SU-DHL-6 (cell line): ENCODE measurements around the gene RPL3.
"Not testable (repeated sequence)": the region's sequence is repeated elsewhere in the genome, so short reads cannot be mapped to it uniquely, and the experiment has no call there.

ENCODE experiments used
- H2AFZ ChIP-seq: fragments of 200-600 bp; sonication (generic); 2 replicates; pipeline ENCODE4 v1.6.1; 2014; ENCODE audit warnings: low read depth, mild to moderate bottlenecking, moderate library complexity, mixed read lengths, antibody characterized with exemption, low read length; ENCODE audit not compliant: severe bottlenecking
- H3F3A ChIP-seq: fragments of 200-600 bp; shearing (Covaris generic); 2 replicates; pipeline ENCODE4 v1.6.0; 2016; ENCODE audit warnings: antibody characterized with exemption, mild to moderate bottlenecking; ENCODE audit not compliant: insufficient read depth
- H3K27ac ChIP-seq: fragments of 200-600 bp; sonication (generic); 2 replicates; pipeline ENCODE4 v1.5.1; 2016; ENCODE audit warnings: low read depth, mild to moderate bottlenecking, low read length, moderate library complexity, mixed read lengths
- H3K27me3 ChIP-seq: fragments of 200-600 bp; sonication (generic), shearing (Covaris generic); 2 replicates; pipeline ENCODE4 v1.6.0; 2014; ENCODE audit warnings: mild to moderate bottlenecking, low read length
- H3K36me3 ChIP-seq: fragments of 200-600 bp; sonication (generic); 2 replicates; pipeline ENCODE4 v1.6.1; 2014; ENCODE audit warnings: mild to moderate bottlenecking, low read length, mixed read lengths
- H3K4me2 ChIP-seq: fragments of 300-600, 200-600 bp; shearing (Covaris generic), sonication (generic); 2 replicates; pipeline ENCODE4 v1.6.0; 2014; ENCODE audit warnings: low read length, low read depth, mild to moderate bottlenecking; ENCODE audit not compliant: poor library complexity, severe bottlenecking
- H3K4me3 ChIP-seq: fragments of 200-600 bp; sonication (generic); 2 replicates; pipeline ENCODE4 v1.5.1; 2014; ENCODE audit warnings: antibody characterized with exemption, low read length, mild to moderate bottlenecking, mixed read lengths; ENCODE audit not compliant: insufficient read depth, poor library complexity, severe bottlenecking
- H3K79me2 ChIP-seq: fragments of 200-600 bp; sonication (generic); 2 replicates; pipeline ENCODE4 v1.6.1; 2014; ENCODE audit warnings: mild to moderate bottlenecking, low read length, moderate library complexity; ENCODE audit not compliant: insufficient read depth
- H3K9ac ChIP-seq: fragments of 200-600 bp; sonication (generic); 2 replicates; pipeline ENCODE4 v1.7.0; 2014; ENCODE audit warnings: mild to moderate bottlenecking, low read length
- H3K9me2 ChIP-seq: fragments of 200-600 bp; sonication (generic); replicated peaks from 2 replicates; pipeline ENCODE4 v1.6.1; 2014; ENCODE audit warnings: low read length; ENCODE audit not compliant: insufficient read depth
- H3K9me3 ChIP-seq: fragments of 200-600 bp; sonication (generic); 2 replicates; pipeline ENCODE4 v1.6.1; 2014; ENCODE audit warnings: low read length, mixed read lengths; ENCODE audit not compliant: insufficient read depth
- H4K20me1 ChIP-seq: fragments of 200-600 bp; sonication (generic); 2 replicates; pipeline ENCODE4 v1.6.1; 2014; ENCODE audit warnings: low read depth, mild to moderate bottlenecking, antibody characterized with exemption, low read length, moderate library complexity, mixed read lengths
- EZH2phosphoT487 ChIP-seq: fragments of 200-600 bp; sonication (generic), shearing (Covaris generic); conservative IDR thresholded peaks from 2 replicates; pipeline ENCODE4 v1.6.1; 2018; ENCODE audit warnings: mild to moderate bottlenecking, antibody characterized with exemption, low read length, moderate library complexity, mixed read lengths
- TF ChIP-seq, protein P1 (sequence below): fragments of 200-600 bp; sonication (generic); IDR thresholded peaks from one replicate; pipeline ENCODE4 v1.5.1; 2017; ENCODE audit warnings: antibody characterized with exemption, mild to moderate bottlenecking, low read length, moderate library complexity; ENCODE audit not compliant: insufficient read depth, poor library complexity, severe bottlenecking

RPL3 gene

GRCh38 chr22:39341179-39341578 is 21.8 kb upstream of the RPL3 start:
- Histone ChIP-seq H3K36me3 (no peaks in the 10 kb centered on the region), H3K4me2 (no peak overlapping the region), H3K9ac (no peak overlapping the region), H3K9me2 (no peaks in the 10 kb centered on the region), H3K27me3 (no peaks in the 10 kb centered on the region), H3K79me2 (no peaks in the 10 kb centered on the region), H3K9me3 (no peaks in the 10 kb centered on the region), H3K4me3 (no peak overlapping the region), H3K27ac (no peak overlapping the region), H2AFZ (no peak overlapping the region), H3F3A (no peaks in the 10 kb centered on the region), H4K20me1 (no peaks in the 10 kb centered on the region)
- TF ChIP-seq EZH2phosphoT487 = no peak
- TF ChIP-seq, protein P1, sequence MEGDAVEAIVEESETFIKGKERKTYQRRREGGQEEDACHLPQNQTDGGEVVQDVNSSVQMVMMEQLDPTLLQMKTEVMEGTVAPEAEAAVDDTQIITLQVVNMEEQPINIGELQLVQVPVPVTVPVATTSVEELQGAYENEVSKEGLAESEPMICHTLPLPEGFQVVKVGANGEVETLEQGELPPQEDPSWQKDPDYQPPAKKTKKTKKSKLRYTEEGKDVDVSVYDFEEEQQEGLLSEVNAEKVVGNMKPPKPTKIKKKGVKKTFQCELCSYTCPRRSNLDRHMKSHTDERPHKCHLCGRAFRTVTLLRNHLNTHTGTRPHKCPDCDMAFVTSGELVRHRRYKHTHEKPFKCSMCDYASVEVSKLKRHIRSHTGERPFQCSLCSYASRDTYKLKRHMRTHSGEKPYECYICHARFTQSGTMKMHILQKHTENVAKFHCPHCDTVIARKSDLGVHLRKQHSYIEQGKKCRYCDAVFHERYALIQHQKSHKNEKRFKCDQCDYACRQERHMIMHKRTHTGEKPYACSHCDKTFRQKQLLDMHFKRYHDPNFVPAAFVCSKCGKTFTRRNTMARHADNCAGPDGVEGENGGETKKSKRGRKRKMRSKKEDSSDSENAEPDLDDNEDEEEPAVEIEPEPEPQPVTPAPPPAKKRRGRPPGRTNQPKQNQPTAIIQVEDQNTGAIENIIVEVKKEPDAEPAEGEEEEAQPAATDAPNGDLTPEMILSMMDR = no peak

DNA sequence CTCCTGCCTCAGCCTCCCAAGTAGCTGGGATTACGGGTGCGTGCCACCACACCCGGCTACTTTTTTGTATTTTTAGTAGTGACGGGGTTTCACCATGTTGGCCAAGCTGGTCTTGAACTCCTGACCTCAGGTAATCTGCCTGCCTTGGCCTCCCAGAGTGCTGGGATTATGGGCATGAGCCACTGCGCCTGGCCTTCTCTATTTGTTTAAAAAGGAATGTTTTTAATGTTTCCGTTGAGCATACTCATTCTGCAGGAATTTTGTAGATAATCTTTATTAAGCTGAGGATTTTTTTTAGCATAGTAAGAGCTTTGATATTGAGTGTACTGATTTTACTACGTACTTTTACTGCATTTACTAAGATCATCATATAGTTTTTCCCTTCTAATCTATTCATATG is 20.4 kb upstream of the RPL3 start:
- not testable (repeated sequence) for H3K27ac ChIP-seq, H3K27me3 ChIP-seq, H3K9me2 ChIP-seq, H3K9ac ChIP-seq, H3K36me3 ChIP-seq, H3K9me3 ChIP-seq, H3K4me3 ChIP-seq, H4K20me1 ChIP-seq, H2AFZ ChIP-seq, H3K4me2 ChIP-seq, H3K79me2 ChIP-seq, H3F3A ChIP-seq

GRCh38 chr22:39336411-39336810 is 17.0 kb upstream of the RPL3 start:
- Histone ChIP-seq H3K9ac (no peak overlapping the region), H3F3A (no peaks in the 10 kb centered on the region), H2AFZ (no peak overlapping the region), H3K4me3 (no peak overlapping the region), H3K9me2 (no peaks in the 10 kb centered on the region), H4K20me1 (no peaks in the 10 kb centered on the region), H3K4me2 (no peak overlapping the region), H3K27me3 (no peaks in the 10 kb centered on the region), H3K79me2 (no peaks in the 10 kb centered on the region), H3K9me3 (no peaks in the 10 kb centered on the region), H3K36me3 (no peaks in the 10 kb centered on the region), H3K27ac (no peak overlapping the region)
- TF ChIP-seq, protein P1 = no peak
- no peak for TF ChIP-seq EZH2phosphoT487

GRCh38 chr22:39332441-39333064 is 13.1 kb upstream of the RPL3 start:
- Histone ChIP-seq H4K20me1 (no peaks in the 10 kb centered on the region), H3K9ac (no peak overlapping the region), H2AFZ (no peak overlapping the region), H3K27me3 (no peaks in the 10 kb centered on the region), H3K79me2 (no peaks in the 10 kb centered on the region), H3K9me2 (no peaks in the 10 kb centered on the region), H3K4me3 (no peak overlapping the region), H3K9me3 (no peaks in the 10 kb centered on the region), H3K4me2 (no peak overlapping the region), H3F3A (no peaks in the 10 kb centered on the region), H3K27ac (no peak overlapping the region), H3K36me3 (no peaks in the 10 kb centered on the region)
- TF ChIP-seq, protein P1 = no peak
- TF ChIP-seq EZH2phosphoT487 = no peak

DNA sequence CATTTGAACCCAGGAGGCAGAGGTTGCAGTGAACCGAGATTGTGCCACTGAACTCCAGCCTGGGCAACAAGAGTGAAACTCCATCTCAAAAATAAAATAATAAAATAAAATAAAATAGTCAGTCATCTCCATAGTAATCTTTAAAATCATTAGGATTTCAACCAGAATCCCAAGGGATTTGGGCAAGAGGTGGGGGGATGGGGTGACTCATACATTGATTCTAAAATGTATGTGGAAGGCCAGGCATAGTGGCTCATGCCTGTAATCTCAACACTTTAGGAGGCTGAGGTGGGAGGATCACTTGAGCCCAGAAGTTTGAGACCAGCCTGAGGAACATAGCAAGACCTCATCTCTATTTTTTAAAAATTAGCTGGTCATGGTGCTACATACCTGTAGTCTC is 11.1 kb upstream of the RPL3 start:
- not testable (repeated sequence) for H3K9me3 ChIP-seq, H3F3A ChIP-seq, H3K4me2 ChIP-seq, H3K9me2 ChIP-seq, H3K27ac ChIP-seq, H2AFZ ChIP-seq, H4K20me1 ChIP-seq, H3K4me3 ChIP-seq, H3K79me2 ChIP-seq, H3K9ac ChIP-seq, H3K27me3 ChIP-seq, H3K36me3 ChIP-seq
